Thyroid gland (tissue), 4 donors: ENCODE data around the gene PXDN.

Experiments
- POLR2A ChIP-seq, 2 donors: fragments of 450-650 bp; IDR thresholded peaks; one replicate each; pipeline ENCODE4 v1.6.1; 2017; ENCODE audit warnings: antibody characterized with exemption in 2 of 2, mild to moderate bottlenecking in 2 of 2, moderate library complexity in 1 of 2
- TF ChIP-seq, protein P1 (sequence below), 6 experiments: fragments of 200-600 bp in 3 of 6; fragments of 450-650 bp in 3 of 6; sonication (generic) in 3 of 6; IDR thresholded peaks; one replicate each; pipeline ENCODE4 v1.5.1; 2016 to 2019; ENCODE audit warnings: antibody characterized with exemption in 6 of 6, mild to moderate bottlenecking in 2 of 6, inconsistent platforms in 1 of 6, moderate library complexity in 1 of 6

DNA sequence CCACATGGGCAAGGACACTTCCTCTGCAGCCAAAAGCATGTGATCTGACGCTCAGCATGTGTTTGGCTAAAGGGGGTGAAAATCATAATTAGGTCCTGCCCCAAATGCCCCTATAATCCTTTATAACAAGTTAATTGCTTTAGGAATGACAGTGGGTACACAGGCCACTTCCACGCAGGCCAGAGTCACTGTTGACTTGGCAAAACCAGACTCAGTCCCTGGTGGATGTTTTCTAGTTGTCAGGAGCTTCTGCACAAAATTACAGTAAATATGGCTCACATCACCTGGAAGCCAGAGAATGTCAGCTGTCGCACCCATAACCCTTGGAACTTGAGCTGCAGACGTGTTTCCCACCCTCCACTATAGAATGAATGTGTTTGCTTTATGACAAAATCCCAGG, 13.3 kb upstream of the PXDN start:
- TF ChIP-seq, protein P1, sequence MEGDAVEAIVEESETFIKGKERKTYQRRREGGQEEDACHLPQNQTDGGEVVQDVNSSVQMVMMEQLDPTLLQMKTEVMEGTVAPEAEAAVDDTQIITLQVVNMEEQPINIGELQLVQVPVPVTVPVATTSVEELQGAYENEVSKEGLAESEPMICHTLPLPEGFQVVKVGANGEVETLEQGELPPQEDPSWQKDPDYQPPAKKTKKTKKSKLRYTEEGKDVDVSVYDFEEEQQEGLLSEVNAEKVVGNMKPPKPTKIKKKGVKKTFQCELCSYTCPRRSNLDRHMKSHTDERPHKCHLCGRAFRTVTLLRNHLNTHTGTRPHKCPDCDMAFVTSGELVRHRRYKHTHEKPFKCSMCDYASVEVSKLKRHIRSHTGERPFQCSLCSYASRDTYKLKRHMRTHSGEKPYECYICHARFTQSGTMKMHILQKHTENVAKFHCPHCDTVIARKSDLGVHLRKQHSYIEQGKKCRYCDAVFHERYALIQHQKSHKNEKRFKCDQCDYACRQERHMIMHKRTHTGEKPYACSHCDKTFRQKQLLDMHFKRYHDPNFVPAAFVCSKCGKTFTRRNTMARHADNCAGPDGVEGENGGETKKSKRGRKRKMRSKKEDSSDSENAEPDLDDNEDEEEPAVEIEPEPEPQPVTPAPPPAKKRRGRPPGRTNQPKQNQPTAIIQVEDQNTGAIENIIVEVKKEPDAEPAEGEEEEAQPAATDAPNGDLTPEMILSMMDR (IDR thresholded peaks at IDR 0.05), result no peak
- no peak for TF ChIP-seq POLR2A (IDR thresholded peaks at IDR 0.05)
